Mammary epithelial cell (primary cell): ENCODE data around the gene PDE7B.

ENCODE experiments used
- CTCF ChIP-seq, 2 donors: IDR thresholded peaks in 1 of 2; conservative IDR thresholded peaks in 1 of 2; 2 replicates each; pipeline ENCODE4 v1.5.1; 2011 to 2012; ENCODE audit warnings: inconsistent platforms in 2 of 2, low read length in 2 of 2, mild to moderate bottlenecking in 2 of 2, control low read depth in 1 of 2, low read depth in 1 of 2; ENCODE audit not compliant: insufficient read depth in 1 of 2; ENCODE audit errors: extremely low read depth in 1 of 2
- EZH2 ChIP-seq: IDR thresholded peaks from 2 replicates; pipeline ENCODE4 v1.6.1; 2012; ENCODE audit warnings: low read length, inconsistent platforms, borderline replicate concordance

- no peak for TF ChIP-seq EZH2
- no peak for TF ChIP-seq CTCF (conservative IDR thresholded peaks at IDR 0.05 in 1 of 2, IDR thresholded peaks at IDR 0.05 in 1 of 2; ENCODE audit: extremely low read depth in 1 of 2, insufficient read depth in 1 of 2, low read depth in 1 of 2, low read length in 2 of 2)
Observed at GRCh38 chr6:135996668-135997067, 145.2 kb downstream of the PDE7B start.
